ENCODE measurements around the gene PSMB2.
A peak's percentile ranks its signal among the peaks of the same experiment; 100 is the strongest.
"Not testable (repeated sequence)": the region's sequence is repeated elsewhere in the genome, so short reads cannot be mapped to it uniquely, and the experiment has no call there.

PSMB2 gene

GRCh38 chr1:35592991-35593769 is 48.1 kb downstream of the PSMB2 start:
- DNase-seq (ENCODE audit: low read depth) = no peak

GRCh38 chr1:35591211-35591610 is 50.1 kb downstream of the PSMB2 start:
- DNase-seq (ENCODE audit: low read depth) = no peak

GRCh38 chr1:35590476-35591040 is 50.8 kb downstream of the PSMB2 start:
- DNase-seq (ENCODE audit: low read depth) = no peak

- DNase-seq (ENCODE audit: low read depth) = no peak
These were observed 51.6 kb downstream of the PSMB2 start for GRCh38 chr1:35589516-35590427.

- no peak for DNase-seq (ENCODE audit: low read depth)
These were observed 53.0 kb downstream of the PSMB2 start for GRCh38 chr1:35588197-35588910.

- DNase-seq (ENCODE audit: low read depth) = no peak
These were observed 53.6 kb downstream of the PSMB2 start for GRCh38 chr1:35587736-35588135.

GRCh38 chr1:35586808-35587207 is 54.5 kb downstream of the PSMB2 start:
- DNase-seq (ENCODE audit: low read depth) = no peak

- not testable (repeated sequence) for DNase-seq (ENCODE audit: low read depth)
These were observed 55.5 kb downstream of the PSMB2 start for GRCh38 chr1:35585805-35586204.

GRCh38 chr1:35585281-35585680 is 56.0 kb downstream of the PSMB2 start:
- DNase-seq (ENCODE audit: low read depth) = no peak

GRCh38 chr1:35581621-35582020 is 59.7 kb downstream of the PSMB2 start:
- not testable (repeated sequence) for DNase-seq (ENCODE audit: low read depth)

GRCh38 chr1:35580949-35581388 is 60.4 kb downstream of the PSMB2 start:
- DNase-seq (ENCODE audit: low read depth) = no peak

- no peak for DNase-seq (ENCODE audit: low read depth)
These were observed 64.0 kb downstream of the PSMB2 start for GRCh38 chr1:35577071-35577998.

- DNase-seq (ENCODE audit: low read depth) = not testable (repeated sequence)
These were observed 64.6 kb downstream of the PSMB2 start for GRCh38 chr1:35576766-35577070.

GRCh38 chr1:35576061-35576765 is 65.1 kb downstream of the PSMB2 start:
- peak; percentile 56 for DNase-seq (ENCODE audit: low read depth)

- no peak for DNase-seq (ENCODE audit: low read depth)
These were observed 65.8 kb downstream of the PSMB2 start for GRCh38 chr1:35575416-35575958.

GRCh38 chr1:35574655-35575415 is 66.5 kb downstream of the PSMB2 start:
- no peak for DNase-seq (ENCODE audit: low read depth)

- no peak for DNase-seq (ENCODE audit: low read depth)
These were observed 67.1 kb downstream of the PSMB2 start for GRCh38 chr1:35574125-35574654.

- peak; percentile 60 for DNase-seq (ENCODE audit: low read depth)
These were observed 67.9 kb downstream of the PSMB2 start, which contains the start of gene TFAP2E for GRCh38 chr1:35573198-35574124. Gene TFAP2E (plus strand): TSS chr1:35573314. CDS start chr1:35573578, 264 bp downstream.

Measured in EH (cell line).